ENCODE results near the gene CNGA1.
"Not testable (repeated sequence)": the region's sequence is repeated elsewhere in the genome, so short reads cannot be mapped to it uniquely, and the experiment has no call there.

Gene CNGA1

GRCh38 chr4:48031802-48032525 lies 15.5 kb upstream of the CNGA1 start:
- DNase-seq (ENCODE audit: low read depth in 2 of 2) = no peak

DNA sequence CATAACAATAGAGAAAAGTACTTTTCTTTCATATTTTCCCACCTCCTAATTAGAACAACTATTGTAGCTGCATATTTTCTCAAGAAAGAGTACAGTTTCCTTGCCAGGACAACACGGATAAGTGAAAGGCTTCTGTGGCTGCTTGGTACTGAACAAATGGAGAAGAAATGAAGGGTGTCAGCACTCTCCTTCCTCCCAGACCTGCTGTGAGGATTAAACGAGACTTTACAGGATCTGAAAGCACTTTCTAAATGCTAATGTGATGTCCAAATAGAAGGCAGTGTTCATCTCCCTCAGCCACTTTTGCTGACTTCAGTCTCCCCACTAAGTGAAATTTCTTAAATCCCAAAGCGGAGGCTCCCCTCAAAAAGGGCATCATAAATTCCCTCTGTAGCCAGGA lies 14.0 kb upstream of the CNGA1 start:
- no peak for DNase-seq (ENCODE audit: low read depth in 2 of 2)

DNA sequence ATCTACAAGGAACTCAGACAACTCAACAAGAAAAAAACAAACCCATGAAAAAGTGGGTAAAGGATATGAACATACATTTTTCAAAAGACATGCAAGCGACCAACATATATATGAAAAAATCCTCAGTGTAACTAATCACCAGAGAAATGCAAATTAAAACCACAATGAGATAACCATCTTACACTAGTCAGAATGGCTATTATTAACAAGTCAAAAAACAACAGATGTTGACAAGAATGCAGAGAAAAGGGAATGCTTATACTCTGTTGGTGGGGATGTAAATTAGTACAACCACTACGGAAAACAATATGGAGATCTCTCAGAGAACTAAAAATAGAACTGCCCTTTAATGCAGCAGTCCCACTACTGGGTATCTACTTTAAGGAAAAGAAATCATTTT lies 12.2 kb upstream of the CNGA1 start:
- DNase-seq (ENCODE audit: low read depth in 2 of 2) = no peak

DNA sequence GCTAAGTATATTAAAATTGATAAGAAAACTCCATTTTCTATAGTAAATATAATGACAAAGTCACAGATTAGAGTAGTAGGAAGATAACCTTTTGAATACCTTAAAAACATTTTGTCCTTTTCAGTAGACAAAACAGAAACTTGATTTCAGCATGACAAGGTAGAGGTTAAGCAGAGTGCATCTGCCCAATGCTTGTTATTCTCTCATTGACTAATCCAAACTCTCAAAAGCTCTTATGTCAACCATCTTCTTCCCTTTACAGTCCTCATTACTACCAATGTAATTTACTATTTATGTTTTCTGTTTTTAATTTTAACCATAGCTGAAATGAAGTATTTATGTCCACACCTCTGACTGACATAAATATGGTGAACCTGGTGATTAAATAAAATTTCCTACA lies 11.2 kb upstream of the CNGA1 start:
- no peak for DNase-seq (ENCODE audit: low read depth in 2 of 2)

GRCh38 chr4:48025005-48025404 lies 8.5 kb upstream of the CNGA1 start:
- DNase-seq (ENCODE audit: low read depth in 2 of 2) = no peak

GRCh38 chr4:48024522-48024921 lies 8.0 kb upstream of the CNGA1 start:
- no peak for DNase-seq (ENCODE audit: low read depth in 2 of 2)

DNA sequence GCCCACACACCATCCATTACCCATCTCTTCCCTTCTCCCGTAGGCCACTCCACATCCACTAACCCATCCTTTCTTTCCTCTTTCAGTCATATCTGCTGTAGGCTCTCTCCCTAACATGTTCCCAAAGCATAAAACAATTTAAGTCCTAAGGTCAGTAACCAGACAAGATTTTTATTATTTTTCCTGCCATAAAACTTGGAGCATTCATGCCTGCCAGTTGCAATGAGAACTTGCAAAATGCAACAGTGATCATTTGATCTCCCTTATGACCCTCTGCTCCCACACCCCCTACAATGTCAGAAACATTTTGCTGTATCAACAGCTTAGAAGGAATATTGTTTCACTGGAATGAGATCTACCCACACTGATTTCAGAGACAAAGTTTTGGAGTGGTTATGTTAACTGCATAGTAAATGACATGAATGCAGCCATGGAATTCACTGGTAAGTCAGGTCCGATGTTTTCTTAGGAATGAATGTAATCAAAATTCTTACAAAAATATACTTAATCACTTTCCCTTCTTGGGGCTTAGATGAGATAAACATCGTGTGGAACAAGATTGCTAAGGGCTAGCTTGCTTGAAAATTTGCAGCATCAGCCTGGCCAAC lies 5.8 kb upstream of the CNGA1 start:
- no peak for DNase-seq (ENCODE audit: low read depth in 2 of 2)

DNA sequence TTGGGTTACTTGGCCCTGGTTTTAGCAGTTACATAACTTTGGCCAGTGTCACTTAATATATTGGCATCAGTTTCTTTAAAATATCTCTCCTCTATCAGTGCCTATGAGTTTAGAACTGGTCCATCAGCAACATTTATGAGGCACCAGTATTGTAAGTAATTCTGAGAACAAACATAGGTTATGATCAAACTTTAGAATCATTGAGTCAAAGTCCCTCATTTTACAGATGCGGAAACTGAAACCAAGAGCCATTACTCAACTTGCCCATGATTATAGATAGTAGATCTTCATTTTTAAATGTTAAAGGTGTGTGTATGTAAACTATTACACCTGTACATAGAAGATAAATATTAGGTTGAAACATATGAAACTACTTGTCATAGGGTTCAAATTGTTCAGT lies 4.6 kb upstream of the CNGA1 start:
- DNase-seq (ENCODE audit: low read depth in 2 of 2) = no peak

GRCh38 chr4:48018112-48018511 lies 1.6 kb upstream of the CNGA1 start:
- no peak for DNase-seq (ENCODE audit: low read depth in 2 of 2)

DNA sequence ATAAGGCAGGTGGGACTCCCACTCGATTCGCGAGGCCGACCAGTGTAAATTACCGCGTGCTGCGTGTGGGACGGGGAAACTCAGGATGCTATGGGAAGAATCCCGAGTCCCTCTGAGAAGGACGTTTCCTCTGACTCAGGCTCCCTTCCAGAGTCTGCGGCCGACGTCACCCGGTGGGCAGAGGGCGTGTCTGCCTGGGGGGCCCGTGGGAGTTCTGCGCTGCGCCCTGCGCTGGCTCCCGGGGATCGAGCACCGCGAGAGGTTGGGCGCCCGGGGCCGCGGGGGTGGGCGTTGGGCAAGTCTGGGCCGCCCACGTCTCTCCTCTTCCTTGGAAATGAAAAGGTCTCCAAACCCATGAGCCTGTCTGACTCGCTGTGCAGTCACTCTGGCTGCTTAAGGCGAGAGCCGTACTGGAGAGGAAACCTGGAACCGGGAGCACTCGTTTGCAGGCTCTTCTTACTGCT lies 659 bp upstream of the CNGA1 start:
- no peak for DNase-seq (ENCODE audit: low read depth in 2 of 2)

DNA sequence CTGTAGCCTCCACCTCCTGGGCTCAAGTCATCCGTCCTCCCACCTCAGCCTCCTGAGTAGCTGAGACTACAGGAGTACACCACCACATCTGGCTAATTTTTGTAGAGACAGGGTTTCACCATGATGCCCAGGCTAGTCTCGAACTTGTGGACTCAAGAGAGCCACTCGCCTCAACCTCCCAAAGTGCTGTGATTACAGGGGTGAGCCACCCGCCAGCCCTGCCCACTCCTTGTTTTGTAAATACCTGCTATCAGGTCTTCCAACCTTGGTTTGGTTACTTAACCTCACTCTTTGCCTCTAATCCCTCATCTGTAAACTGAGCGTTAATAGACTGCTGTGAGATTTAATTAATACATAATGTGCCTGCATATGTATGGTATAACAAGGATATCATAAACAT lies 803 bp downstream of the CNGA1 start:
- DNase-seq (ENCODE audit: low read depth in 2 of 2) = no peak

DNA sequence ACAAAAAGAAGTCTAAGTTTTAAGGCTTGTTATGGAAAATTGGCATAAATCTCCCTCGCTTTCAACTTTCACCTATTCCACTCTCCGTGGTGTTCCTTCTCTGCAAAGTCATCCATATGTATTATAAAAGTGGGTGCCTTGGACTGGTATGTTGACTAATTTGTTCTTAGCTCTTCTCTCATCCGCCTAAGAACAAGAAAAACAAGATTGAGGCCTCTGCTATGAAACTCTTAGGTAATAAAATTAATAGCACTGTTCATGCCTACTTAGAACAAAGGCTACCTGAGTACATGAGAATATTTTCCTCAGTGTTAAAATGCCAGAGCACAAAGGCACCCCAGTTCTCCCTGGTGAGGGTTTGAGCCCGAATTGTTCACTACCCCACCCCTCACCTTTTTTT lies 1.3 kb downstream of the CNGA1 start:
- no peak for DNase-seq (ENCODE audit: low read depth in 2 of 2)

DNA sequence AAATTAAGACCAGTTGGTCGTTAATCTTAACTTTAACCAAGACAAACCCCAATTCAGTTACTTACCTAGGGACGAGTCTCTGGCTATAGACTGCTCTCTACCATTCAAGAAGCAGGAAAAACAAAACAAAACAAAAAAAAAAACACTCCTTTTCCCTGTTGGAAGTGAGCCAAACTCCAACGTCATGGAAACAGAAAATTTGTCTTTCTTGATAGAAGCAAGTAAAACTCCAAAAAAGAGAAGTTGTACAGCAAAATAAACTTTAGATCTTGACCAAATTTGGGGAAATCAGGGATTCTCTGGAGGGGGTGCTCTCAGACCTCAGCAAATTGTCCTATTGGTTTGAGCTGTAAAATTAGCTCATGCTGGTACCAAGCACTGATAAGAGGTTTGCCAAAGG lies 3.7 kb downstream of the CNGA1 start:
- no peak for DNase-seq (ENCODE audit: low read depth in 2 of 2)

- no peak for DNase-seq (ENCODE audit: low read depth in 2 of 2)
Observed at GRCh38 chr4:48011722-48012121, 4.8 kb downstream of the CNGA1 start.

GRCh38 chr4:48010906-48011305 lies 5.6 kb downstream of the CNGA1 start:
- not testable (repeated sequence) for DNase-seq (ENCODE audit: low read depth in 2 of 2)

DNA sequence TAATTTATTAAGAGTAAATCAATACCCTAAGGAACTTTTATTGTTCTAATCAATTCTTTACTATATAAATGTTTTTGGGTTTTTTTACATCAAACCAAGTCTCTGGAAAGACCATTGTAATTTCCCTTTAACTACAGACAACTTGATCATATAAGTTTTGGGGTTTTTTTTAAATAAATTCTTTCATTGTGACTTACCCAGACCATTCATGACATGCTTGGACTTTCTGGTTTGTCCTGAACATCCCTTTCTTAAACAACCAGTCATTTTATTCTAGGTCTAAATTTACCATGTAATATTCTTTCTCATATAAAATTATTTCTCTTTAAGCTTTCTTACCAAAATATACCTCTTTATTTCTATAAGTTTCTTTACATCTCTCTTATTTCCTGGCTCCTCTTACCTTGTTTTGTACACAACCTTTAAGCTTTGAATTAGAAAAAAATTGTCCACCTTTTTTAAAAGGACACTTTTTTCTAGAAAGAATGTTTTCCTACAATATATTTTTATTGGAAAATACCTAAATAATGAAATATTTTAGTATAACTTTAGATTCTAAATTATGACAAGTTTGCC lies 8.4 kb downstream of the CNGA1 start:
- no peak for DNase-seq (ENCODE audit: low read depth in 2 of 2)

DNA sequence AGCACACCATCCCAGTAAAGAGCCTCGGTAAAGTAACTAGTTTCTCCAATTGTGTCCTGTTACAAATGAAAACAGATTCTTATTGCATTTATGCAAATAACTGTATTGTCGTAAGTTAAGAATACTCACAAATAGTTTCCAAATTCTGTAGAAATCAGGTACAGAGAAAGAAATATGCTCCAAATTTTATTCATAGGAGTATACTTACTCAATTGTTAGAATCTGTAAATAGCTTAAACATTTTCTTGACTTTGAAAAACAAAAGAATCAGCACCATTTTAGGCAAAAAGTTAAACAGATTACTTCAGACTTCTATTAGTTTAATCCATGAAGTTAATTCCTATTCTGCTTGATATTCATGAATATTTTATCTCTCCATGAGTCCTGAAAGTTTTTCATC lies 10.7 kb downstream of the CNGA1 start:
- DNase-seq (ENCODE audit: low read depth in 2 of 2) = no peak

DNA sequence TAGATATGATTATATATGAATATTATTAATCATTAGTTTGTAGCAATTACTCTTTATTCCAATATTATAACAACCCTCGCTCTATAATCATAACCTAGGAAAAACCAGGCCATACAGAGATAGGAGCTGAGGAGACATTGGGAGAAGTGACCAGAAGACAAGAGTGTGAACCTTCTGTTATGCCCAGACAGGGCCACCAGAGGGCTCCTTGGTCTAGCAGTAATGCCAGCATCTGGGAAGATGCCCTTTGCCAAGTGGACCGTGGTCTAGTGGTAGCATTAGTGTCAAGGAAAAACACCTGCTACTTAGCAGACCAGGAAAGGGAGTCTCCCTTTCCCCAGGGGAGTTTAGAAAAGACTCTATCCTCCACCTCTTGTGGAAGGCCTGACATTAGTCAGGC lies 12.9 kb downstream of the CNGA1 start:
- DNase-seq (ENCODE audit: low read depth in 2 of 2) = peak in 1 of 2 donors; percentile 14

DNA sequence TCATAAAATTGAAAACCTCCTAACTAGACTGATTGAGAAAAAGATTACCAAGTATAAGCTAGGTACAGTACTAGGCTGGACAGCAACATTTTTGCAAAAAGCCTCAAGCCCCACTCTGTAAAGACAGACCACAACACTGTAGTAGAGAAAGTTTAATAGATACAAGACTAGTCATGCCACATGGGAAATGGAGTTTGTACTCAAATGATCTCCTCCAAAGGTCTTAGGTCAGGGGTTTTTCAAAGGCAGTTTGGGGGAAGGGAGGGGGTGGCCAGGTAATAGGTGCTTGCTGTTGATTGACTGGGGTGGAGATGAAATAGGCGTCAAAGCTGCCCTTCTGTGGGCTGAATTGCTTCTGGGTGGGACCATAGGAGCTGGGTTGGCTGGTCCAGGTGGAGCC lies 14.2 kb downstream of the CNGA1 start:
- no peak for DNase-seq (ENCODE audit: low read depth in 2 of 2)

DNA sequence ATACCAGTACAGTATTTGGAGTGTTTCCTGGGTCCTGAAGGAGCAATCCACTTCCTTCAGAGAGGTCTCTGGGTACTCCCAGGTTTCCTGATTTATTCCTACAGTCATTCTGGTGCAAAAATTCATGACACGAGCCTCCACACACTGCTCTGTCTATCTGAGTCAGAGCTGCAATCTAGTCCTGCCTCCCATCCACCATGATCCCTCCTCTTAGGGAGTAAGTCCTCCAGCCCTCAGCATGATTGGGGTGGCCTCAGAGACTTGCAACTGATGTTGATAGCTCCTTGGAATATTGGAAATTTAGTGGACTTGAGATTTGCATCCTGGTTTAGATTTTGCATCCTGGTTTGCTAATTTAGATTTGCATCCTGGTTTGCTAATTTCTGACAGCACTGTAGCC lies 20.5 kb downstream of the CNGA1 start:
- DNase-seq (ENCODE audit: low read depth in 2 of 2) = no peak

DNA sequence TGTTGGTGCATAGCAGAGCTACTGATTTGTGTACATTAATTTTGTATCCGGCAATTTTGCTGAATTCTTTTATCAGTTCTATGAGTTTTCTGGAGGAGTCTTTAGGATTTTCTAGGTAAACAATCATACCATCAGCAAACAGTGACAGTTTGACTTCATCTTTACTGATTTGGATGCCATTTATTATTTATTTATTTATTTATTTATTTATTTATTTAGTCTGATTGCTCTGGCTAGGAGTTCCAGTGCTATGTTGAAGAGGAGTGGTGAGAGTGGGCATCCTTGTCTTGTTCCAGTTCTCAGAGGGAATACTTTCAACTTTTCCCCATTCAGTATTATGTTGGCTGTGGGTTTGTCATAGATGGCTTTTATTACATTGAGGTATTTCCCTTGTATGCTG lies 24.0 kb downstream of the CNGA1 start:
- DNase-seq (ENCODE audit: low read depth in 2 of 2) = not testable (repeated sequence)

GRCh38 chr4:47990145-47990544 lies 26.3 kb downstream of the CNGA1 start:
- DNase-seq (ENCODE audit: low read depth in 2 of 2) = no peak

DNA sequence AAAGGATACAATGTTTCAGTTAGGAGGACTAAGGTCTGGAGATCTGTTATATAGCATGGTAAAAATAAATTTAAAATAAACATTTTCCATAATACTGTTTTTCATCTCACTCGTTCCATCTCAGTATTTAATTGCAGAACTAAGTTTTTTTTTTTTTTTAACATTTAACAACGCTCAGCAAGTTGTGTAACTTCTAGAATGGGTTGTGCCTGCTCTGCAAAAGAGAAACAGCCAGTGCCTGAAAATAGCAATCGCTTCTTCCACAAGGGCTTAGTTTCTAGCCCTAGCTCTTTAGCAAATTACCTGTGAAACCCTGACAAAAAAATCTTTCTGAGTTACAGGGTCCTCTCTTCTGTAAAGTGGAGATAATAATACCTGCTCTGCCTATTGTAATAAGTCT lies 41.9 kb downstream of the CNGA1 start:
- no peak for DNase-seq (ENCODE audit: low read depth in 2 of 2)

Measured in stimulated activated CD4-positive, alpha-beta T cell treated with anti-CD3 and anti-CD28 coated beads, Interleukin-1b, Interleukin-23, amount 100 ng/mL, for 1 hour (primary cell).